HuH-7.5 (cell line): Measurements from ENCODE around the gene LRMDA.

Experiments used
- DNase-seq: peaks from one replicate; pipeline ENCODE4 v3.0.0; 2011; ENCODE audit warnings: low spot score

The LRMDA gene

DNA sequence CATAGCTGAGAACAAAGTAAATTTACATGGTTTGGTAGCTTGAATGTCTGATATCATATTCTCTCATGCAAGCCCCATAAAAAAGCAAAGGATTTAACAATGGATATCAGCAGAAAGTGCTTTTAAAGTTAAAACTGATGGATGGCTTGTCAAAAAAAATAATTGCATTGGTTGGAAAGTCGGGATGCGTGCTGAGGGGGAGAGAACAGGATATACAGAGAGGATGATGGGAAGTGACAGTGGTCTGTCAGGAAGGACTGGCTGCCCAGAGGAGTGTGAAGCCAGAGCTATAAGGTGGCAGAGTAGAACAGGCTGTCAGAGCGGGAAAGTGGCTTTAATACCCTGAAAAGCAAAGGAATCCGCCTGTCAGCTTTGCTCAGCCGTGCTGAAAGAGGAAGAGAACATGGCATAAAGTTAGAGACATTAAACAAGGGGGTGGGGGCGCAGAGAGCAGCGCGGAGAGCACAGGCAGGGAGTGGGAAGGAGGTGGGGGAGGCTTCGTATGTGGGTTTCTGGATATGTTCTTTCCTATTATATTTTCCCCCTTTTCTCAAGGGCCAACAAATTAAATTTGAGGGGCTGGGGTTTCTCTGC is 493.0 kb downstream of the LRMDA start:
- no peak for DNase-seq

DNA sequence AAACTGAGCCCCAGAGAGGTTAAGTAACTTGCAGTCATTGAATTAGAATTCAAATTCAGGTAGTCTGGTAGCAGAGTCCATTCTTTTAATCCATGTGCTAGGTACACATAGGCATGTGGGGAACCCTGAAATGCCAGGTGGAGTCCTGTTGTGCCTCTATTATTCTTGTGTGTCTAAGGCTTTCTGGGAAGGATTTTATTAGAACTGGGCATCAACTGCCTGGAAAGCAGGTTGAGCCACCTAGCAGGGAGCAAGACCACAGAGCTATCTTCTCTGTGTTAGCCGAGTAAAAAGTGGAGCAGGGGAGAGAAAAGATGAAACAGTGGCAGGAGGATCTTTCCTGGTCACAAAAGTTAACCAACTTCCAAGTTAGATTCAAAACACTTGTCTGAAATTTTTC is 494.6 kb downstream of the LRMDA start:
- no peak for DNase-seq

DNA sequence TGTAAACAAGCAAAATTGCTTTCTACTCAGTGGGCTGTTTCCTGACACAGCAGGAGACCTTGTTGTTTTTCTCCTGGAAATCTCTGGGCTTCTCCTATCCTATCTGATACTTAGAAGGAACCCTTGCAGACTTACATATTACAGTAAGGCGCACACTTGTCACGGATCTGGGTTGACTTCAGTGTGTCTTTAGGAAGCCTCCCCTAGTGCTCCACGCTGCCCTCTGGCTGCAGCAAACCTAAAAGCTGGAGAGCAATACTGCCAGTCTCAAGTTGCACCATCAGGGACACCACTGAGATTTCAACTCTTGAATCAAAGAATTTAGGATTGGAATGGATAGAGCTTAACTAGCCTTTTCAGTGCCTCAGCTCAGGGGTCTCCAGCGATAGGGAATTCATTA is 495.3 kb downstream of the LRMDA start:
- no peak for DNase-seq

DNA sequence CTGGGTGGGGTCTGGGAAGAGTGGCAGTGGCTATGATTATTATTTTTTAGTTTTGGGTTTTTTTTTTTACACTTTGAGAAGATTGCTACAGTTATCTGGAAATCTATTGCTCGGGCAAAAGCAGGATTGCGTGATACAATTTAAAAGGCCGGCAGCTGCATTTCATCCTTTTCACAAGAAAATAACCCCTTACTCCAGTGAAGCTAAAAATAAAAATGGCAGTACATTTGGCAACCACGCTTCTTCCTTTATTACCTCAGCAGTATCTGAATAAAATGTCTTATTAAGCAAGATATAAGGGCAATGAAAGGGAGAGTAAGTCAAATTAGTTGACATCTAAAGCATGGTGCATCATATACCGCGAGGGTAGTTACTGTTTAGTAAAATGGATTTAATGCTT is 496.8 kb downstream of the LRMDA start:
- DNase-seq, result no peak

DNA sequence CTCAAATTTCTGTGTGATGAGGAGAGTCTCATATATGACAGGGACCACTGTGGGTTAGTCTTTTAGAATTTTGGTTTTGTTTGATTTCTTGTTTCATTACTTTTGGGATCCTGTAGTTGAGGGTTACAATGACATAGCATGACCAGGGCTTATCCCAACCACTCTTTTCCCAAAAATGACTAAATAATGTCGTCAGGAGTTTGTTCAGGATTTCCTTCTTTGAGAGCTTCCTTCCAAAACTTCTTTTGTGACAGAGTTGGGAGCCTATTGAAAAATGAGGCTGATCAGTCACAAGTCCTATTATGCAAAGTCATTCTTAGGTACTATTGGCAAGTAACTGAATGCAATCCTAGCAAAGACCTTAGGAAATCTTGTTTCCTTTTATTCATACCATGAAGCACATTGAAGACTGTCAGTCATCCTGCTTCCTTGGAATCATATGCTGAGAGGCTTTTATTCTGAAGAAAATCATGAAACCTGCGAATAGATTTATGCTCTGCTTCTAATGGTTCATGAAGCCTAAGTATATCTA is 498.3 kb downstream of the LRMDA start:
- DNase-seq, result no peak

DNA sequence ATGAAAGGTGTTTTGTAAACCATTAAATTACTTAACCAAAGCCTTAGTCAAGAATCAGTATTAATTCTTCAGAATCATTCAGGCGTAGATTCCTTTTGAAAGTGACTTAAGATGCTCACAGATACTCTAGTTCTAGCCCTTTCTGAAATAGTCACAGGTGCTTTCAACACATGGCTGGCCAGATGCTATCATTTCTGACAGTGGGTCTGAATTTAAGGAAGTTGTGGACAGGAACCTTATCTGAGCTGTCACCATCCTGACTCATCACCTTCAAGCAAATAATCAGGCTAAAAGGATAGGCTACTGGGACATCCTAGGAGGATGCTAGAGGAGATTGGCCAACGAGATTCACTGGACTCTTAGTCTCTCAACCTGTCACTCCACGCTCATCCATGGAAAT is 501.5 kb downstream of the LRMDA start:
- DNase-seq, result no peak

DNA sequence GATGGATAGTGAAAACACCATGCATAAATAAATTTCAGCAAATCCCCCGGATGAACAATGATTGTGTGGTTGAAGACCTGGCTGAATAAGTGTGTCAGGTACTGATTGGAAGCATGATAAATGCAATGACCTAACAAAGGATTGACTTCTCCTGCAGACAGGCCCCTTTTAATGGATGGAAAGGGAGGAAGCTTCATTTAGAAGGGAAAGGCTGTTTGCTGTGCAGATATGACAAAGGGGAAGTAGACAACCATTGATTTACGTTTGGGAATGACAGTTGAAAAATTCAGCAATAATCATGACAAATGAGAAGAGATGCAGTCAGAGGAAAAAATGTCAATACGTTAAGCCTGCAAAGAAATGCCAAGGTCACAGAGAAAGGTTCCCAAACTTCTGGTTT is 503.8 kb downstream of the LRMDA start:
- no peak for DNase-seq

DNA sequence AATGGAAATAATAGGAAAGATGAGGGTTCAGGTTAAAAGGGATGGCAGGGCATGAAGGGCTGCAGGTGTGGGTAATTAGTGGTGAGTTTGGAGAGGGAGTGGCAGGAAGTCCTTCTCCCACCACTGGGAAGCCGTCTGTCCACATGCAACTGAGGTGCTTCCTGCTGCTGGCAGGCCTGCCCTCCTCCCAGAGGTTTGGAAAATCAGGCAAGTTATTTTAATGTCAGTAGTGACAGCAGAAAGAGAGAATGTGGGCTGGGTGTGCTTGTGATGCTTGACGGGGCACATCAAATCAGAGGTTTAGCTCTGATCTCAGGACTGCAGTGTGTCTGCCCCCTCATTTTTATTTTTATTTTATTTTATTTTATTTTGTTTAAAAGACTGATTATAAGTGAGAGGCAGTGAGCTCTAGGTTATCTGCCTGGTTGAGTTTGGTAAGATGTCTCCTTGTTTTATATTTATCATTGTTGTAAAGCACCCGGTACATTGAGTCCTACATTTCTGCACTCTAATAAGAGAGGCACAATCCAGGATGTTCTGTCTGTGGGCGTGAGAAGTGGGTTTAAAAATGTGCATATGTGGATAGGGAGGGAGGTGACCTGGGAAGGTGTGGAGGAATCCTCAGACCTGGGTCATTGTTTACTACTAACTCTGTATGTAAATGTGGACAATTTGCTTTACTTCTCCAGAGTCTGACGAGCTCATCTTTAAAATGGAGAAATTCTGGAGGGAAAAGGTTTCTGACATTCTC is 504.4 kb downstream of the LRMDA start:
- DNase-seq, result no peak

DNA sequence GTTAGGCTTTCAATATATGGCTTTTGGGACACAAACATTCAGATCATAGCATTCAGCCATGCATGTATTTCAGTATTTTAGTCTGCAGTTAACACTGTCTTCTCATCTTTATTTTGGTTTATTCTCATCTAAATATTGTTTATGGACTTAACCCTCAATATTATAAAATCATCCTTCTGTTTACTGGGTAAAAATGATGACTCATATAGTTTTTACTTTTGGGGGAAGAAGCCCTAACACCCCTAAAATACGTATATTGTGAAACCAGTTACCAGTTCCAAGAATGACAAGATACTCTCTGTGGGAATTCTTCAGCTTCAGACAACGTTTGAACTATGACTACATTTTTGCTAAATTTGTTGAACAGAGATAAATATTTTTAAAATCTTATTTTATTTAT is 505.4 kb downstream of the LRMDA start:
- no peak for DNase-seq

DNA sequence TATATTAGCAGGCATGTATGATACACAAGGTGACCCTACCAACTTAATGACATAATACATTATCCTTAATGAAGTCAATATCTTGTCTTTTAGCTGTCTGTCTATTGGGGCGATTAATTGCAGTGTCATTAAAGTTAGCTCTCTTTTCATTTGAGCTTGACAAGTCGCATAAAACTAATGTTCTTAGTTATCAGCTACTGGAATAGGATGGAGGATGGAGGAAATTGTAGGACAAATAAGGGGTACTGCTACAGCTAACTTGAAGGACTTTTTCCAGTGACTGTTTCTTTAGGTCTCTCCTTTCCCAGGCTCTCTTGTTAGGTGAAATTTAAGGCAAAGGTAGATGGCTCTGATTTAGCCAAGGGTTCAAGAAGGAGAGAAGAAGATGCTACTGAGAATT is 506.4 kb downstream of the LRMDA start:
- DNase-seq, result no peak

DNA sequence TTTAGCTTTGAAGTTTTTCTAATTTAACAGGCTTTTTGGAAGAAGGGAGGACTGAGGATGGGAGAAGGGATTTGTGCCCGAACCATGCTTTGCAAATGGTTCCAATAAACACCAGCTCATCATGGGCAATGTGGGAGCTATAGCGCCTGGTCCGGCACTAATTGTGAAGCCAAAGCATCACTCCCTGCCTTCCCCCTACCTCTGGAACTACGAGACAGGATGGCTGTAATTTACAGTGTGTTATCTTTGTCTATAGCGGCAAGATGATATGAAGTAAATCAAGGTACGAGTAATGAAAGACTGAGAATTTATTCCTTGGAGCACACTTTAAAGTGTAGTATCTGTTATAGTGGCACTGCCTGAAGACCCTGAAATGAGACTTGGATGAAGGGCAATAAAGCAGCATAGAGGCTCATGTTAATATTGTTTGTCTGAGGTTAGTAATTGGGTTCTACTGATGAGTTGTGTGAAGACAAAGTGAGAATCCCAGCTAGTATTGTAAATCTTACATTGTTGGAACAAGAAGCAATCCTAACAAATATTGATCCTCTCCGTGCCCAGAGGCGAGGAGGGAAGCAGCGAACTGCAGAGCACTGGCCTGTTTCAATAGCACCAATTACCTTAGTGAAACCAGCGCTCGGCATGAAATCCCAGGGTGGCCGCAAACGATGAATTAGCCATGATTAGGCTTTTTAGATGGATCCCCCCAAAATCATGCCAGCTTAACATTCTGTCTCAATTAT is 507.1 kb downstream of the LRMDA start:
- no peak for DNase-seq

DNA sequence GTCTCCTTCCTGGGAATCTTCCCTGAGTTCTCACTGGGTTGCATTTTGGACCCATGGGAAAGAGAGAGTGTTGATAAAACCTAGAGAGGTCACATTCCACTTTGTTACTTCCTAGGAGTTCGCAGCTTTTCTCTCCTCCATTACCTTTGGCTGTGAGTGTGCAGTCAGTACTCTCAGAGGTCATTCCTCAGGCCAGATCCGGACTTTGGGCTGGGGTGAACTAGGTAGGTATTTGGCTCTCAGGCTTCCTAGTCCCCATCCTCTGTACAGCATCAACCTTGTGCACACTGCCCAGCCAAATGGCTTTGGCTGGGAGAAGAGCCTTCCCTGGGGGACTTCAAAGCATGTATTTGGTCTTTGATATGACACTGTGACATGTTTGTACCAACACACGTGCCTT is 508.1 kb downstream of the LRMDA start:
- DNase-seq, result no peak

DNA sequence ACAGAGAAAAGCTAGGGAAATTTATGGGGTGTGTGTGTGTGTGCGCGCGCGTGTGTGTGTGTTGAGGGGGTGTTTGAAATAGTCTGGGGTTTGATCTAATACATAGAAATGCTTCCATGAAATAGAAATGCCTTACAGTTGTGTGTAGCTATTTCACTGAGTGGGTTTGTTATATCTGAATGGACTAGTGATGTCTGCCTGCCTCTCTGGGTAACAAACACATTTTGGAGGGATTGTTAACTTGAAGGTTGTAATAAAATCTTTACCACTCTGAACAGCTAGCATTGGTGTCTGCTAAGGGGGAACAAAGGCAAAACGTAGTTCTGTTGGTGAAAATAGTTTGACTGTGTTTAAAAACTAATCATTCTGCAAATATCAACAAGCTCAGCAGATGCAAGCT is 509.3 kb downstream of the LRMDA start:
- no peak for DNase-seq

DNA sequence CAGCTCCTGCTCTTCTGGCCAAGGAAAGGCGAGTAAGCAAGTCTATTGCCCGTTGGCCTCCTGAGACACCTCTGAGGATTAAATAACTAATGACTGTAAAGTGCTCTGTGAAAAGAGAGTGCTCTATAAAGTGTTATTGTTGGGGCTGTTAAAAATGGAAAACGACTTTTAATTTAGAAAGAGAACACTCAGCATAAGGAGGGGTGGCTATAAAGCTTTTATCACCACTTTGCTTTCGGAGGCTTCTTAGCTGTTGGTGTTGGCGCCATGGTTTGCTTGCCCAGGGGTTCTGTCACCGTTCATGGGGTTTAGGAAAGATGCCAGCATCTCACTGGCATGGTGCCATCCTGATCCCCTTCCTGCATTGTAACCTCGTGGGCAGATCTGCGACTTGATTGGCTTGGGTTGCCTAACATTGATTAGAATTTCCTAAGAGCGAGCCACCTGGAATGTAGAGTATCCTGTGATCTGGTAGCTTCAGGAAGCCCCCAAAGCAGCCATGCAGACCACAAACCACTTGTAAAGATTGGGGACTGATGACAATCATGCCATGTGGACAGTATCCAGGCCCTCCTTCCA is 509.9 kb downstream of the LRMDA start:
- no peak for DNase-seq

DNA sequence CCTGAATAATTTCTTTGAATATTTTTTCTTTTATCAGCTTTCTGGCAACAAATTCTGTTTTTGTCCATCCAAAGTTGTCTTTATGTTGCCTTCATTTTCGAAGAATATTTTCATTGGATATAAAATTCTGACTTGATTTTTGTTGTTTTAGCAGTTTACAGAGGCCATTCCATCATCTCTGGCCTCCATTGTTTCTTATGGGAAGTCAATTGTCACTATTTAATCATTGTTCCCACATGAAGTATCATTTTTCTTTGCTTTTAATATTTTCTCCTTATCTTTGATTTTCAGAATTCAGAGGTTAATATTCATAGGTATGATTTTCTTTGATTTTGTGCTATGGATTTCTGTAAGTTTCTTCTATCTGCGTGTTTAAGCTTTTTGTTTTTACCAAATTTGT is 512.6 kb downstream of the LRMDA start:
- DNase-seq, result no peak

DNA sequence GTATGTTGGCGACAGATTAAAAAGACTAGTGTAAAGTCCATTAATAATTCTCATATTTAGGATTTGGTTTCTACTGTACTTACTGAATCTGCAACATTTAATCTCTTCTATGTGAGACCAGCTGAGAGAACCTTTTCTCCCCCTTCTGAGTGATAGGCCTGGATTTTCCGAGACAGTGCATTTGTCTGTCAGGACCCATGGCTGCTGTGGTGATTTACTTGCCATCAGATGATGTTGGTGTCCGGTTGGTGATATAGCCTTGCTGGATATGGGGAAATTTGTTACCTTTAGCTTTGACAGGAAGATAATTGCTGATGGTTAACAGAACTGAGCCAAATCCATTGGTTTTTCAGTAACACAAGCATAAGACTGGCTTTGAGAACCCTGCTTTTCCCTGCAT is 517.2 kb downstream of the LRMDA start:
- DNase-seq, result no peak

DNA sequence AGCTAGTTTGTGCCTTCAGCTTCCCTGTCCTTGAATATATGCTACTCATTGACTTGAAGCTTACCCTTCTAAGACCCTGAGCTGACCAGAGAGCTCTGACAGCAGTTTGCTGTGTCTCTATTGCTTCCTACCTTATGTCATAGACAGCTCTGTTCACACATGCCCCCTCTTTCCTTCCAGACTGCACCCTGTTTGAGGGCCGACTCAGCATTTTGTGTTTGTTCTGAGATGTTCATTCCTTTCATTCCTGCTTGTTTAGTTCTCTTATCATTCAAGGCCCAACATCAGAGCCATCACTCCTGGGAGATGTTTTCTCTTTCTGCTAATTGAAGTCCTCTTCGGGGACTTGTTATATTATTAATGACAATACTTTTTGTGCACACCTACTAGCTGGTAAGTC is 518.9 kb downstream of the LRMDA start:
- no peak for DNase-seq

DNA sequence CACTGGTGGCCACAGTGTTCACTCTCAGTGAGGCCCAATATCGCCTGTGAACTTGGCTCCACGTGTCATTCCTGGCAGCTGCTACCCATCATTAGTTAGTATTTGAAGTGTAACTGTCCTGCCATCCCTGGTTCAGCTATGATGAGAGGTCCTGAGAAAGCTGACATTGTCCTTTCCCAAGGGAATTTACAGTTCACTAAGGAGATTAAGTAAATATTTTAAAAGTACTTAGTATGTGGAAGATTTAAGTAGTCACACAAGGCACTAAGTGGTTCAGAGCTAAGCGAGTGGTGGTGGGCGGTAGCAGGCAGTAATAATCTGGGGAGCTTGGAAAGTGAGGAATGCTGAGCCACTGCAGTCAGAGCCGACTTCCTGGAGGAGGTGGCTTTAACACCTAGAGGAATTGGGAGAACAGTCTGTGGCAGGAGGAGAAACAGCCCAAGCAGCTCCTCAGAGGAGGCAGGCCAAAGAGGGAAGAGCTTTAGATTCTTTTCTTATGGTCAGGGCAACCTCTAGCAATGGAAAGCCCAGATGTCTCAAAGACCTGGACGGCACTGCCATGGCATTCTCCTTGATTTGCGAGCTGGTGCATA is 519.7 kb downstream of the LRMDA start:
- DNase-seq, result no peak

DNA sequence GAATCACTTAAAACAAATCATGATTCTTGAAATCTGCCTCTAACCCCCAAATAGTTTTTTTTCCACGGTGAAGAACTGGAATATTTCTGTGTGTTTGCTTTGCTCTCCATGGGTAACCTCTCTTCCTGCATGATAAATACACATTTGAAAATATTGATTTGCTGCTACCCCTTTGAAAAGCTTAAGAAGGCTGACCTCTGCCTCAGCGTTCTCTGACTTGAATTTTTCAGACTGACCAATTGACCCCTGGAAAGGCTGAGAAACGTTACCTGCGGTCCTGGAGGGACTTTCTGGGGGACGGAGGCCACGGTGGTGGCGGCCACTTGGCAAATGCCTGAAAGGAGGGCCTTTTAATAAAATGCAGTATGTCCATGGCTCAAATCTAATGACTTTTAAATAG is 520.2 kb downstream of the LRMDA start:
- no peak for DNase-seq

DNA sequence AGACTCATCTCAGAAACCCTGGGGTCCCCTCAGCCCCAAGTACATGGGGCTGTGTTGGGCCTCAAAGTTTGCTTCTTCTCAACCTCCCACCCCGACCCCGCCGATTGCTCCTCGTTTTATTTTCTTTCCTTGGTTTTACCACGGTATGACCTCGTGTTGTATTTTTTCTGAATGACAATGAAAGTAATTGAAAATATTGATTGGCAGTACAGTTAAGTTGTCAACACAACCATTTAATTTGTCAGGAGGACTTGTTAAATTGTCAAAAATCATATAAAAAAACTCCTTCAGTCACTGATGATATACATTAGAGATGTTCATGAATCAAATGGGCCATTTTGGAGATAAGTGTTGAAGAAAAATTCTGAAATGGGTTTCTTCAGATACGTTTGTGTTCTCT is 520.7 kb downstream of the LRMDA start:
- DNase-seq, result no peak

DNA sequence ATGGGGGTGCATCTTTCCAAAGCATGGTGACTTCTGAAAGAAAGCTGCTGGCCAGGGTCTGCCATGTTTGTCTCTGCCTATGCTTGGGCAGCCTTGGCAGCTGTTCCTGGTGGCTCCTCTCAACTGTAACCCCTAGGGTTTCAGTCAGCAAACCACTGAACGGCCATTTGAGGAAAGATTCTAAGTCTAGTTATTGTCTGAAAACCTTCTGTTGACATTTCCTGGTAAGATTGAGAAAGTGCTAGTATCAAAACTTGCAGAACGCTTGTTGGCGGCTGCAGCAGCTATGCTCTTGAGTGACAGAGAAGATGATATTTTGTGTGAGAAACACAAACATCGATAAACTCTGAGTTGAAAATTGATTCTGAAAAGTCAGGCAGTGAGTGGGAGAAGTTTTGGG is 523.1 kb downstream of the LRMDA start:
- DNase-seq, result no peak

DNA sequence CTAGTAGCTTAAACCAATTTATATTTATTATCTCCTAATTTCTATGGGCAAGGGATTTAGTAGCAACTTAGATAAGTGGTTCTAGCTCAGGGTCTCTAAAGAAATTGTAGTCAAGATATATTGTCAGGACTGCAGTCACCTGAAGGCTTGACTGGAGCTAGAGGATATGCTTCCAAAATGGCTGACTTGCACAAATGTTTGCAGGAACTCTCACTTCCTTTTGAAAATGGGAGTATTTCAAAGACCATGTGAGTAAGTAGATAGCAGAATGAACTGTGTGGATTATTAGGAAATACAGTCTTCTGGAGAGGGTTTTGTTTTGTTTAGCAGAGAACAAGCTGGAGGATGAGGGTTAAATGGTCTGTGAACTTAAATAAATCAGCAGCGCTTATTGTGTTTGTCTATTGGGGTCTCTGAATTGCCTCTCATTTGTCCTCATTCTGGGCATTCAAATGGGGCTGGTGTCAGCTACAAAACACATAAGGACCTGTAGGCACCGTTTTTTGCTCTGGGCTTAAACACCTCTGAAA is 524.6 kb downstream of the LRMDA start:
- DNase-seq, result no peak
